NCI-H1930 (cell line): ENCODE results near the gene EYS.
"Not testable (repeated sequence)": the region's sequence is repeated elsewhere in the genome, so short reads cannot be mapped to it uniquely, and the experiment has no call there.

Source experiments
- DNase-seq, 2 experiments: peaks; one replicate each; lab custom pipeline; 2025; lab: John Stamatoyannopoulos, UW

Gene EYS

DNA sequence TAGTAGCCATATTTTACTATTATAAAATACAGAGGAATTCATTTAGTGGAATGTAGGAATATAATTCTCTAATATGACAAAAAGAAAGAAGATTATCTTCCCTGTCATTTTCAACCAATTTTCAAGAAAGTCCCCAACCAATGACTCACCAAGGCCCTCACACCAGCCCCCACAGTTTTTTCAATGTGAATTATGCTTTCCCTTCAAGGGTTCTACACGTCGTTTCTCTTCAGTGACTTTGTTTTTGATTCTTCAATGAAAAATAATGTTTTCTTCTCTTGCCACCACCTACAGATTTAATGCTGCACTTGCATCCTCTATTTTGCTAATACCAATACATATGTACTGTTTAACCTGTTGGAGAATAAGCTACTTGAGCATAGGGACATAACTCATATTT, 1230.1 kb downstream of the EYS start:
- no peak for DNase-seq

DNA sequence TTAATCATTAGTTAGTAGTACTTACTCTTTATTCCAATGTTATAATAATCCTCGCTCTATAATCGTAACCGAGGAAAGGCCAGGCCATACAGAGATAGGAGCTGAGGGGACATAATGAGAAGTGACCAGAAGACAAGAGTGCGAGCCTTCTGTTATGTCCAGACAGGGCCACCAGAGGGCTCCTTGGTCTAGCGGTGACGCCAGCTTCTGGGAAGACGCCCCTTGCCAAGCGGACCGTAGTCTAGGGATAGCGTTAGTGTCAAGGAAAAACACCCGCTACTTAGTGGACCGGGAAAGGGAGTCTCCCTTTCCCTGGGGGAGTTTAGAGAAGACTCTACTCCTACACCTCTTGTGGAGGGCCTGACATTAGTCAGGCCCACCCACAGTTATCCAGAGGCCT, 1237.6 kb downstream of the EYS start:
- DNase-seq = not testable (repeated sequence)

DNA sequence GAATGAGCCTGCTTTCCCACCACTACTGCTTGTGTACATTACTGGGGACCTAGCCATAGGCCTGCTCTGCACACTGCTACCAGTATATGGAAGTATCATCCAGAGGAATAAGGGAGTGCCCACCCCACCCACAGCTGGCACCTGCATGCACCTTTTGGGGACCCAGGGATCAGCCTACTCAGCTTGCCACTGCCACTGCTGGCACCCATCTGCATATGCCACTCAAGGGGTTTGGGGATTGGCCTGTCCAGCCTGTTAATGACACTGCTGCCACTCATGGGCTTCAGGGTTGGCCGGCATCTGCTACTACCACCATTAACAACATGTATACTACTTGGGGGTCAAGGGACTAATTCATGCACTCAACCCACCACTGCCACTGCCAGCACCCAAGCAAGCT, 1239.4 kb downstream of the EYS start:
- no peak for DNase-seq

DNA sequence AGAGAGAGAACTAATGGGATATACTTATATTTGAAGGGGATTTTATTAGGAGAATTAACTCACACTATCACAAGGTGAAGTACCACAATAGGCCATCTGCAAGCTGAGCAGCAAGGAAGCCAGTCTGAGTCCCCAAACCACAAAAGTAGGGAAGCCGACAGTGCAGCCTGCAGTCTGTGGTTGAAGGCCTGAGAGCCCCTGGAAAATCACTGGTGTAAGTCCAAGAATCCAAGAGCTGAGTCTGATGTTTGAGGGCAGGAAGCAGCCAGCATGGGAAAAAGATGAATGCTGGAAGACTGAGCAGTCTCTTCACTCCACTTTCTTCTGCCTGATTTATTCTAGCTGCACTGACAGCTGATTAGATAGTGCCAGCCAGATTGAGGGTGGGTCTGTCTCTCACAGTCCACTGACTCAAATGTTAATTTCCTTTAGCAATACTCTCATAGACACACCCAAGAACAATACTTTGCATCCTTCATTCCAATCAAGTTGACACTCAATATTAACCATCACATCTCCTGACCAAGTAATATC, 1247.5 kb downstream of the EYS start:
- no peak for DNase-seq

- DNase-seq = not testable (repeated sequence)
These were observed 1258.9 kb downstream of the EYS start for GRCh38 chr6:64448101-64448500.

GRCh38 chr6:64445038-64445437, 1262.0 kb downstream of the EYS start:
- DNase-seq = no peak

DNA sequence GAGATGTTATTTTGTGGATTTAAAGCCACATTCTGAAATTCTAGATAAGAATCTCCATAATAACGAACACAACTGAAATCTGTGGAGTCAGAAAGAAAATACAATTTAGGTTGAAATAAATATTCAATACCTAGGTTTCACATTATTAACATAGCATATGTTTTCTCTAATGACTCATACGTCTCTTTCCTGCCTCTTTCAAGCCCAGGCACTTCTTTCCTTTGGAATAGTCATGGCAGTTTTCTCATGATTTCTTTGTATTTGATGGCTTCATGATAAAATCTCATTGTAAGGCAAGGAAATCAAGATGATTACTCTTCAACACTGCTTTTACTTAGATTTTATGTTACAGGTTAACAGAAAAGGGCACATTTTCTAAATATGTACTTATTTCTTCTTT, 1267.8 kb downstream of the EYS start:
- DNase-seq = no peak

GRCh38 chr6:64437996-64438395, 1269.0 kb downstream of the EYS start:
- DNase-seq = no peak

DNA sequence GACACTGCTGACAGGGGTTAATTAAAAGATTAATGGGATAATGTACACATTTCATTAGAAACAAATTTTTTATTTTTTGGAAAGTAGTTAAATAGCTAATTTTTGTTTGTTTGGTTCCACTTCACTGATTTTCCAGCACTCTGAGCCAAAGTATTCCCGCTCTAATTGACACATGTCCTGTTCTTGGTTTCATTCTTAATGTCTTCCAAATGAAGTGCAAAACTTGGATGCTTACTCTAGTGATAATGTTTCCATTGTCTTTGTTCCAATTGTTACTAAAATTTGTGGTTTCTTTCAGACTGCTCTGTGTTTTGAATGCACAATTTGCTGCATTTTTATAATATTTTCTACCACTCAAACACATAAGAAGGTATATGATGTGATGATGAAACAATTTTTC, 1277.1 kb downstream of the EYS start:
- no peak for DNase-seq

DNA sequence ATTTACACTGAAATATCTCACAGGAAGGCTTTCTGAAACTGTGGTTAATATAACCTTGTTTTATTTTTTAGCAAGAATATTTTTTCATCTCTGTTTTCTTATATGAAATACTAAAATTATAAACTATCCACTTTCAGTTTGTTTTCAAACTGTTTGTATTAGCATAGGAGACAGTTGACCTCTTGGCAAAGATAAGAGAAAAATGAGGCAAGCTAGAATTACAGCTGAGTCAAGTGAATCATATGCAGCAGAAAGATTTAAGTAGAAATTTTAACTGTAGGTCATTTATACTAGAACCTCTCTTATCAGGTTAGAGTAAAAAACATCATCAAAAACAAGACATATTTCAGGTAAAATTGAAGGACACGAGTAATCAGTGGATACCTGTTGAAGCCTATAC, 1278.8 kb downstream of the EYS start:
- no peak for DNase-seq

DNA sequence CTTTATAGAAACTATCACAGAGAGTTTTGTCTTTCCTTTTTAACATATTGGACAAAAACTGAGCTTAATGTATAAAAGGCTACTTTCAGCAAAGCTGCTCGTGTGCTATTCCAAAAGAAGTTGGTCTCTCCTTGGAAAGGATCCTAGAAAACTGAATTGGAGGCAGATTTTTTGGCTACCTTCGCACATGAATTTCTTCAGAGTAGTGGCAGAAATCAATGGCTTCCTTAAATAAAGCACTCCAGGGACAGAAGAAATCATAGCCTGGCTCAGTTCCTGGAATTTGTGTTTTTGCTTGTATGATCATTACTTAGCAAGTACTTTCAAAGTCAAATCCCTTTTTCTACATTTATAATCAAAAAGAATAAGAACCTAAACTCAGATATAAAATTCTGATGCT, 1291.1 kb downstream of the EYS start:
- DNase-seq = no peak

- DNase-seq = no peak
These were observed 1295.8 kb downstream of the EYS start for GRCh38 chr6:64411226-64411625.

GRCh38 chr6:64409948-64410347, 1297.1 kb downstream of the EYS start:
- DNase-seq = no peak

DNA sequence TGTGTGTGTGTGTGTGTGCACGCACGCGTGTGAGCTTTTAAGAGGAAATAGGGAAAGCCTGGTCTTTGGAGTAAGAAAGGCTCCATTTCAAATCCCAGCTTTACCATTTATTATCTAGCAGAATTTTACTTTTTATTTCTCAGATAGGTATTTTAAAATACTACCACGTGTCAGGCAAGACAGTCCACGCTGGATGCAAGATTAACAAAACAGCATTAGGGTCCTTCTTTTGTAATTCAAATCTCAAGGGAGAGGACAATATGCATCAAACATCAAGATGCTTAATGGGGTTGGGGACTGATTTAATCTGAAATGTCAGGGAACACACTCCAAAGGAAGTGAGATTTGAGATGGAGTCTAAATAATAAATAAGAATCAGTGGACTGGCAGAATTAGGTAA, 1302.6 kb downstream of the EYS start:
- no peak for DNase-seq

GRCh38 chr6:64383277-64383676, 1323.7 kb downstream of the EYS start:
- DNase-seq = no peak

DNA sequence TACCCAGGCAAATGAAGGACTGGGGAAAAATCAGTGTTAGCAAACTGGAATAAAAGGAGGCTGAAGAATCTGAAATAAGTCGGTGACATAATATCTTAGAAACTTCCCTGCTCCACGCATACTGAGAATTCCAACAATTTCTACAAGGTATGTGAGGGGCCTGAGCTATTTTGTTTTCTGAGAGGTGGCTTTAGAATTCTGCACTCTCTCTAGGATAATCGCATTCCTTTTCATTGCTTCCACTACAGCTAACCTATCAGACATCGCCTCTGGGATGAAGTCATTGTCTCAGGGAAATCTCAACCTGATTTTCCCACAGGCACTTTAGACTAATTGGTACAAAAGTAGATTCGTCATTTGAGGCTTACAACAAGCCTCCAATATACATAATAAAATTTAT, 1330.6 kb downstream of the EYS start:
- DNase-seq = no peak

DNA sequence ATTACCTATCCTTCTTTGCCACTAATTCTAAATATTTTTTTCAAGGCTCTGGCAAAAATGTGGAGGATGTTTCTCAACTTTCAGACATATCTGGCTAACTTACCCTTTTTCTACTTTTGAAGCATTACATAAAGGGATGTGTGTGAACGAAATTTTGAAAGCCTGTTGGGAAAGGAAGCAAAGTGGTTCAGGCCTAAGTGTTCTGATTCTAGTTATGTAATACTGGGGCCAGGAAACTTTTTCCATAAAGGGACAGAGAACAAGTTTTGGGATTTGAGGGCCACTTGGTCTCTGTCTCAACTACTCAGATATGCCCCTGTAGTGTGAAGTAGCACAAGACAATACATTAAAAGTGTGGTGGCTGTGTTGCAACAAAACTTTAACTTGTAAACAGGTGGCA, 1349.6 kb downstream of the EYS start:
- DNase-seq = no peak

DNA sequence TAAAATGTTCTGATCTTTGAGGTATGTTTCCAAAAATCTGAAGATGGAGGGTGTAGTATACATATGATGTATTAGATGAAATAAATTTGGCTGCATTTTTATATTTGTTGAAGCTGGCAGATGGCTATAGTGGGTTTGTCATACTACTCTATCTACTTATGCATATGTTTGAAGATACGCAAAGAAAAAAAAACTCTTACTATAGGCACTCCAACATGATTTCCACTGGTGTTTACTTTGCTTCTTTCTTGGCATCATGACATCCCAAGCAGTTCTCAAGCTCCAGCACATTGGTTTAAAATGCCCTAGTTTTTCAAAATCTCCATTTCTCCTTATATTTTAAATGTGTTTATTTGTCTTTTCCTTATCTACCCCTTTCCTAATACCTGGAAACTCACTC, 1359.6 kb downstream of the EYS start:
- DNase-seq = no peak

- no peak for DNase-seq
These were observed 1371.8 kb downstream of the EYS start for GRCh38 chr6:64335195-64335594.

GRCh38 chr6:64334636-64335035, 1372.4 kb downstream of the EYS start:
- DNase-seq = no peak

GRCh38 chr6:64330694-64331307, 1376.2 kb downstream of the EYS start:
- DNase-seq = peak; percentile 16 to 64

DNA sequence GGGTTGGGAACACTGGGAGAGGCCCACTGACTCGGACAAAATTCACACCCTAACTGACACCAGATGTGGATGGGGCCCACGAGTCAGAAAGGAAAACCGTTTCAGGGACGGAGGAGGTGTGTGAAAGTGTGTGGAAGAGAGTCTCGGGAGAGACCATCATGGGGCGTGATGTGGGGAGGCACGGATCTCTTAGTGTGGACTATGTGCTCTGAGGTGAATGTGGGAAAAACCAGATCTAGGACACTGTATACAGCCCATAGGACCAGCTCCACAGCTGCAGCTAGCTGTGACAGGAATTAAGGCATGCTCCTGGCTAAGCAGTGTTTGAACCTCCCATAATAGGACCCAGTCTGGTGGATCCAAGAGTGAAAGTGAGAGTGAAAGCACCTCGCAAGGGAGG, 1380.1 kb downstream of the EYS start:
- no peak for DNase-seq

DNA sequence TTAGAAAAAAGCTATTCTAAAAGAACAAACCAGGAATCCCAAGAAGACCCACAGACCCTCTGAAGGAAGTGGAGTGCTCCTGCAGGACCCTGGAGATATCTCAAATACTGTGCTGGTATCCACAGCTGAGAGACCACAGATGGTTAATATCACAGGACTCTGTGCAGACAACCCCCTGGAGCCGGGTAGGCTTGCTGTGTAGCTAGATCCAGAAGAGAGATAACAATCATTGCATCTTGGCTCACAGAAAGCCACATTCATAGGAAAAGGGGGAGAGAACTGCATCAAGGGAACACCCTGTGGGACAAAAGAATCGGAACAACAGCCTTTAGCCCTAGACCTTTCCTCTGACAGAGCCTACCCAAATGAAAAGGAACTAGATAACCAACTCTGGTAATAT, 1381.9 kb downstream of the EYS start:
- no peak for DNase-seq

DNA sequence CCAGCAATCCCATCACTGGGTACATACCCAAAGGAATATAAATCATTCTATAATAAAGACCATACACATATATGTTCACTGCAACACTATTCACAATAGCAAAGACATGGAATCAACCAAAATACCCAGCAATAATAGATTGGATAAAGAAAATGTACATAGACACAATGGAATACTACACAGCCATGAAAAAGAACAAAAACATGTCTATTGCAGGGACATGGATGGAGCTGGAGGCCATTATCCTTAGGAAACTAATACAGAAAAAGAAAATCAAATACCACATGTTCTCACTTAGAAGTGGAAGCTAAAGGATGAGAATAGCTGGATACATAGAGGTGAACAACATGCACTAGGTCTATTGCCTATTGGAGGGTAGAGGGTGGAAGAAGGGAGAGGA, 1396.8 kb downstream of the EYS start:
- no peak for DNase-seq
